Measurements from ENCODE around the gene SMIM1.

Gene SMIM1

GRCh38 chr1:3822421-3822820 is 49.9 kb downstream of the SMIM1 start:
- no peak for DNase-seq

GRCh38 chr1:3824650-3825049 is 52.1 kb downstream of the SMIM1 start:
- DNase-seq = no peak

GRCh38 chr1:3825356-3825755 is 52.8 kb downstream of the SMIM1 start:
- no peak for DNase-seq
